Epithelial cell of prostate (primary cell): ENCODE data around the gene LUZP2.

Source experiments
- DNase-seq: peaks from one replicate; pipeline ENCODE4 v3.0.0-alpha.2; 2011; ENCODE audit warnings: low read depth, low spot score
- H3K27ac ChIP-seq: fragments of 450-650 bp; 2 replicates; pipeline ENCODE4 v1.5.1; 2017; ENCODE audit warnings: mild to moderate bottlenecking

Gene LUZP2

DNA sequence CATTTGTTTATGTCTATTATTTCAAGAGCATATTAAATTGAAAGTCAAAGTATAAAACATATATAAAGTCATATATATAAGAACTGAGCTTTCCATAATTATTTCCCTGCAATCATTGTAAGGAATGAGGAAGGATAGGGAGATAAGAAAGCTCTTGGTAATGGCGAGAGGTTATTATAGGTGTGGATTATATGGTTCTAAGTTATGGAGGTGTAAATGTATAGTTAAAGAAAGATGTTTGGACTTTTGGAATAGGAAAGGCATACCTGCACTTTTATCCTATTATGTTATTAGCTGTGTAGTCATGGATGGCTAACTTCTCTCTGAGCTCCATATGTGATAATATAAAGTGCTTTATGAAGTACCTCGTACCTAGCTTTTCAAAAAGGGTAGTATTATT, 127.6 kb downstream of the LUZP2 start:
- H3K27ac ChIP-seq = no peak overlapping the region
- DNase-seq = no peak

- no peak for DNase-seq
- H3K27ac ChIP-seq = no peak overlapping the region
Observed at GRCh38 chr11:24625975-24626374, 129.1 kb downstream of the LUZP2 start.

- no peak overlapping the region for H3K27ac ChIP-seq
- DNase-seq = no peak
Observed at GRCh38 chr11:24628224-24628776, 131.4 kb downstream of the LUZP2 start.

- H3K27ac ChIP-seq = no peak overlapping the region
- DNase-seq = no peak
Observed at GRCh38 chr11:24634606-24635160, 137.8 kb downstream of the LUZP2 start.

DNA sequence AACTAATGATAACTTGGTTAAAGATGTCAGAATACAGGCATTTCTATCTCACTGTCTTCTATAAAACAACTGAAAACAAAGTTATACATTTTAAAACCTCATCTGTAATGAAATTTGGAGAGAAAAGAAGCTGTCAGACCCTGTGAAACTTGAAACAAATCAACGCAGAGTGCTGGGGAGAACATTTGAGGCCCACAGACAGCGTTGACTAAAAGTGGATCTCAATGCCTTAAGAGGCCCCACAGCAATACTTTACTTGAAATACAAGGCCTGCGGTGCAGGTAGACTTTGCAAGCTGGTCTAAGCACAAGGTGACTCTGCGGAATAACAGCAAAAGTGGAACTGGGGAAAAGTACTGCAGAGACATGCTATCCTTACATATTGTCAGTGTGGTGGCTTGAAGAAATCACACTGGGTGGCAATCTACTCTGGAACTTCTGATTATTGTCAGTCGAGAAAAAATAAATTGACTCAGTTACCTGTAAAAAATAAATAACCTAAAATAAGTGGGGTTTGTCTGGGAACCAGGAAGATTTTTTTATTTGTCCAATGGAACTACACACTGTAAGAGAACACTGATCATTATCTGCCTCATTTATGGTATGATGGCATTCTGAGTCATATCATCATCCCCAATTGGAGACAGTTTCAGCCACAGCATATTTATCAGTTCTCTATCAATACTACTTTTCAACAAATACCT, 138.9 kb downstream of the LUZP2 start:
- peak; percentile 41 for DNase-seq
- no peak overlapping the region for H3K27ac ChIP-seq

- no peak for DNase-seq
- no peak overlapping the region for H3K27ac ChIP-seq
Observed at GRCh38 chr11:24636291-24636629, 139.4 kb downstream of the LUZP2 start.

GRCh38 chr11:24637520-24637919, 140.7 kb downstream of the LUZP2 start:
- no peak overlapping the region for H3K27ac ChIP-seq
- DNase-seq = no peak

DNA sequence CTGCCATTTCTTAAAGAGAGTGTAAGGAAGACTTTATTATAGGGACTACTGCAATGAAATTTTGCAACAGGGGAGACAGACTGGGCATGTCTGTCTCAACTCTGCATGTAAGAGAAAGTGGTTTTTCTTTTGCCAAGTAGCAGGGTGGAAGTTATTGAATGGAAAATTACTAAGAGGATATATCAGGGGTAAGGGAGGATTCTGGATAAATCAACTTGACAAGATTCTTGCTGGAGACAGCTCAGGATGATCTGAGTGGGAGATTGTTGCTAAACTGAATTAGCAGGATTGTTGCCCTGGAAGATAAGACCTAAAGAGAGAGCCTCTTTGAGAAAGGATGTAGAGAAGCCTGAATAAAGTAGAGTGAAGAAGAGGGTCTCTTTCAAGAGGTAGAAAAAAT, 145.8 kb downstream of the LUZP2 start:
- no peak overlapping the region for H3K27ac ChIP-seq
- DNase-seq = no peak

GRCh38 chr11:24645563-24645962, 148.7 kb downstream of the LUZP2 start:
- no peak overlapping the region for H3K27ac ChIP-seq
- DNase-seq = no peak

DNA sequence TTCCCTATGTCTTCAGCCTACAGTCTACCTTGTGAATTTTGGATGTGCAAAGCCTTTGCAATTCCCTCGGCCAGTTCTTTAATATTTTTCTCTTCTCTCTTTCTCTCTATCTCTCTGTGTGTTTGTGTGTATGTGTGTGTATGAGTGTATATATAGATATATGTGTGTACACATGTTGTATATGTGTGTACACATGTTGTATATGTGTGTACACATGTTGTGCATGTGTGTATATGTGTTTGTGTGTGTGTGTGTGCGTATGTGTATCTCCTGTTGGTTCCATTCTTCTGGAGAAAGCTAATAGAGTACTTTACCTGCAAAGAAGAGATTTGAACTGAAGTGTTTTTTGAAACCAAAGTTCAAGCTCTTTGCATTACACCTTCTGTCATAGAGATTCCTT, 155.0 kb downstream of the LUZP2 start:
- H3K27ac ChIP-seq = no peak overlapping the region
- no peak for DNase-seq

DNA sequence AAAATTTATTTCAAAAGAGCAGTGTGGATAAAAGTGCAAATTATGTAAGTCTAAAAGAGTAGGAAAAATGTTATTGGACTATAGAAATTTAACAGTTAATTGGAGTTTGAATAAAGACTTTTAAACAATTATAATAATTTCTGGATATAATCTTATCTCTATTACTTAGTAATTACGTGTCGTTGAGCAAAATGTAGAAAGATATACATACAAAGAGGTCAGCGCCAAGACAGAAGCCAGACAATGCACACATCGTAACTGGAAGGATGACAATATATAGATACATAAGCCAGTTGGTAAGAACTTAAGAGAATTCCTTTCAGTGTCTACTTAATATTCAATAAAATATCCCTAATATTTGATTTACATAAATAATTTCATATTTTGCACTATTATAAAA, 157.0 kb downstream of the LUZP2 start:
- DNase-seq = no peak
- no peak overlapping the region for H3K27ac ChIP-seq

DNA sequence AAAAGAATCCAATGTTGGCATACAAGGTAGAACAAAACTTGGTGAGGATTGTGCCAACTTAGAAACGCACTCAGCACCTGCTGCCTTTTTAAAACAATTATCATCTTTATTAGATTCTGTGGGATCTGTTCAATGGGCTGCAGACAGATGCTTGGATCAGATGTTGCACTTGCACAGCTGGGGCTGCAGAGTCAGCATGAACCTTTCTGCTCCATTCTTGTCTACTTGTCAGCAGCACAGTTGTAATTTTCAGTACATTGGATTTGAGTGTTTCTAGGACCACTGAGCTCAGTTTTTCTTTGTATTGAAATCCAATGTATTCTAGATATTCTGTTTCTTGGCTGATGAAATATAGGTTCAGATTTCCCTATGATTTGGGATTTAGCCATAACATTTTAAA, 164.5 kb downstream of the LUZP2 start:
- no peak for DNase-seq

DNA sequence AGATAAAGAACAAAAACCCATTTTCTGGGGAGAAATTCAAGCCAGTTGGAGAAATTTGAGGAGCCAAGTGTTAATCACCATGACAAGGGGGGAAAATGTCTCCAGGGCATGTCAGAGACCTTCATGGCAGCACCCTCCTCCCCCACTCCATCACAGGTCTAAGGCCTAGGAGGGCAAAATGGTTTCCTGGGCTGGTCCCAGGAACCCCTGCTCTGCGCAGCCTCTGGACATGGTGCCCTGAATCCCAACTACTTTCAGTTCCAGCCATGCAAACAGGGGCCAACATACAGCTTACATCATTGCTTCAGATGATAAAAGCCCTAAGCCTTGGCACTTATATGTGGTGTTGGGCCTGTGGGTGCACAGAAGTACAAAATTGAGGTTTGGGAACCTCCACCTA, 167.5 kb downstream of the LUZP2 start:
- no peak for DNase-seq

More for the DNA sequence above, 164.5 kb downstream of the LUZP2 start:
- H3K27ac ChIP-seq = no peak overlapping the region

GRCh38 chr11:24667353-24667968, 170.6 kb downstream of the LUZP2 start:
- DNase-seq = no peak
- H3K27ac ChIP-seq = no peak overlapping the region

More for the DNA sequence above, 167.5 kb downstream of the LUZP2 start:
- no peak overlapping the region for H3K27ac ChIP-seq

GRCh38 chr11:24678703-24679348, 182.0 kb downstream of the LUZP2 start:
- H3K27ac ChIP-seq = no peak overlapping the region
- DNase-seq = no peak

DNA sequence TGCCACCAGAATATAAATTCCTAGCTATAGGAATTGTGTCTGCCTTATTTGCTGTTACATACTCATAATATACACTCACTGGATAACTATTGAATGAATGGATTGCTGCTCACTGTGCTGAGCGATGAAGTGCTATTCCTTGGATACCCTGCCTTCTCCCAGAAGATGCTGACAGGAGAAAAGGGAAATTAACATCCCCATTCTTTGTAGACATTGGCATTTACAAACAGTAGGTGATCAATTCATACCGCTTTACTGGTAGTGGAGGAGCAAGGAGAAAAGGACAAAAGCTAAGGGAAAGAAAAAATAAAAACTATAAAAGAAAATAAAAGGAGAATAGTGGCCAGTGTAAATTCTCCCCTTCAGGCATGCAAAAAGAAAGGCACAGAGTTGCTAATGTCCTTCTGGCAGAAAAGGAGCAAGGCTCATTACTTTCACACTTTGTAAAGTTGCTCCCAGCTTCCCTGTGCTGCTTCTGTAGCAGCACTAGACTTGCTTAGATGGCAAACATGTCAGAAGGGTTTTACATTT, 183.0 kb downstream of the LUZP2 start:
- DNase-seq = no peak
- no peak overlapping the region for H3K27ac ChIP-seq

DNA sequence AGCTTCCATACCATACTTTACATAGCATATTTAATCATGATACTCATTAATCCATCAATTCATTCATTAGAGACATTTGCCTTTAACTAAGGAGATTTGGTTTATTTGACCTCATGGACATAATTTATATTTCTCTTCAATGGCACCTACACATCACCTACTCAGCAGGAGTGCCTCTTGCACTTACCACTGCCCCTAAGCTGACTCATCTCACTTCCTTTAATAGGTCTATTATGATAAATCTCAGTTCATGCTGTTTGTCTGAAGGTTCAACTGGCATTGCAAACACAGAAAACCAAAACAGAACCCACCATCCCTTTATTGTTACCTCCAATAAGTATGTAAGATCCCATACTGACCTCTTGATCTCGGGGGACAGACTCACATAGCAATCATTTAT, 186.7 kb downstream of the LUZP2 start:
- DNase-seq = no peak
- no peak overlapping the region for H3K27ac ChIP-seq

- DNase-seq = no peak
- no peak overlapping the region for H3K27ac ChIP-seq
Observed at GRCh38 chr11:24685821-24686220, 189.0 kb downstream of the LUZP2 start.

GRCh38 chr11:24687531-24688147, 190.8 kb downstream of the LUZP2 start:
- no peak for DNase-seq
- H3K27ac ChIP-seq = no peak overlapping the region

- no peak for DNase-seq
- H3K27ac ChIP-seq = no peak overlapping the region
Observed at GRCh38 chr11:24688981-24689380, 192.1 kb downstream of the LUZP2 start.
